Loucy (cell line): Measurements from ENCODE around the gene TBL1X.

Source experiments
- H2AFZ ChIP-seq: fragments of 200-600 bp; sonication (generic); 2 replicates; pipeline ENCODE4 v1.6.0; 2016; ENCODE audit warnings: antibody characterized with exemption, mild to moderate bottlenecking, low read length, moderate library complexity
- H3F3A ChIP-seq: fragments of 200-600 bp; 2 replicates; pipeline ENCODE4 v1.6.0; 2016; ENCODE audit warnings: antibody characterized with exemption, low read depth, mild to moderate bottlenecking
- H3K27me3 ChIP-seq: fragments of 200-600 bp; sonication (generic); 2 replicates; pipeline ENCODE4 v1.6.1; 2014; ENCODE audit warnings: low read length, mild to moderate bottlenecking; ENCODE audit not compliant: insufficient read depth, poor library complexity, severe bottlenecking
- H3K36me3 ChIP-seq: fragments of 200-600 bp; sonication (generic); 2 replicates; pipeline ENCODE4 v1.6.1; 2016; ENCODE audit warnings: low read length; ENCODE audit not compliant: insufficient read depth
- H3K4me1 ChIP-seq: fragments of 200-600 bp; sonication (generic); 2 replicates; pipeline ENCODE4 v1.5.1; 2014; ENCODE audit warnings: low read length, mild to moderate bottlenecking; ENCODE audit not compliant: insufficient read depth, poor library complexity, severe bottlenecking
- H3K4me2 ChIP-seq: fragments of 200-600 bp; sonication (generic); 2 replicates; pipeline ENCODE4 v1.6.0; 2014; ENCODE audit warnings: antibody characterized with exemption, low read length, low read depth, mild to moderate bottlenecking; ENCODE audit not compliant: poor library complexity, severe bottlenecking
- H3K4me3 ChIP-seq: fragments of 200-600 bp; sonication (generic); 2 replicates; pipeline ENCODE4 v1.5.1; 2014; ENCODE audit warnings: low read length, mild to moderate bottlenecking, mixed read lengths; ENCODE audit not compliant: poor library complexity, severe bottlenecking
- H3K79me2 ChIP-seq: fragments of 200-600 bp; sonication (generic); 2 replicates; pipeline ENCODE4 v1.6.1; 2014; ENCODE audit warnings: low read length; ENCODE audit not compliant: insufficient read depth
- H3K9ac ChIP-seq: fragments of 200-600 bp; sonication (generic); 2 replicates; pipeline ENCODE4 v1.6.0; 2014; ENCODE audit warnings: mild to moderate bottlenecking, low read depth, low read length, moderate library complexity; ENCODE audit not compliant: poor library complexity, severe bottlenecking
- H3K9me2 ChIP-seq: fragments of 200-600 bp; sonication (generic); replicated peaks from 2 replicates; pipeline ENCODE4 v1.6.1; 2016; ENCODE audit warnings: low read depth, low read length, mixed read lengths
- H3K9me3 ChIP-seq: fragments of 200-600 bp; sonication (generic); 2 replicates; pipeline ENCODE4 v1.6.1; 2014; ENCODE audit warnings: mild to moderate bottlenecking, antibody characterized with exemption, low read length, low read depth; ENCODE audit not compliant: insufficient read depth
- H4K20me1 ChIP-seq: fragments of 200-600 bp; sonication (generic); 2 replicates; pipeline ENCODE4 v1.6.0; 2014; ENCODE audit warnings: antibody characterized with exemption, low read length, mild to moderate bottlenecking; ENCODE audit not compliant: insufficient read depth, poor library complexity, severe bottlenecking
- CTCF ChIP-seq: fragments of 200-600 bp; sonication (generic); conservative IDR thresholded peaks from 2 replicates; pipeline ENCODE4 v1.5.1; 2014; ENCODE audit warnings: mild to moderate bottlenecking, antibody characterized with exemption, low read length
- EZH2phosphoT487 ChIP-seq: fragments of 200-600 bp; IDR thresholded peaks from 2 replicates; pipeline ENCODE4 v1.6.1; 2018; ENCODE audit warnings: antibody characterized with exemption, mild to moderate bottlenecking, moderate library complexity, borderline replicate concordance

TBL1X gene

GRCh38 chrX:9610771-9611392 is 146.0 kb downstream of the TBL1X start:
- no peaks in the 10 kb centered on the region for H3K9me2 ChIP-seq
- H2AFZ ChIP-seq = no peak overlapping the region
- no peak overlapping the region for H3K9ac ChIP-seq
- H3K79me2 ChIP-seq = no peaks in the 10 kb centered on the region
- H3K4me2 ChIP-seq = no peak overlapping the region
- H3K27me3 ChIP-seq = no peaks in the 10 kb centered on the region
- H3K36me3 ChIP-seq = no peaks in the 10 kb centered on the region
- no peaks in the 10 kb centered on the region for H3F3A ChIP-seq
- H3K4me3 ChIP-seq = no peak overlapping the region
- no peaks in the 10 kb centered on the region for H3K9me3 ChIP-seq
- no peaks in the 10 kb centered on the region for H3K4me1 ChIP-seq
- no peaks in the 10 kb centered on the region for H4K20me1 ChIP-seq
- TF ChIP-seq EZH2phosphoT487 (no peak), CTCF (no peak)

DNA sequence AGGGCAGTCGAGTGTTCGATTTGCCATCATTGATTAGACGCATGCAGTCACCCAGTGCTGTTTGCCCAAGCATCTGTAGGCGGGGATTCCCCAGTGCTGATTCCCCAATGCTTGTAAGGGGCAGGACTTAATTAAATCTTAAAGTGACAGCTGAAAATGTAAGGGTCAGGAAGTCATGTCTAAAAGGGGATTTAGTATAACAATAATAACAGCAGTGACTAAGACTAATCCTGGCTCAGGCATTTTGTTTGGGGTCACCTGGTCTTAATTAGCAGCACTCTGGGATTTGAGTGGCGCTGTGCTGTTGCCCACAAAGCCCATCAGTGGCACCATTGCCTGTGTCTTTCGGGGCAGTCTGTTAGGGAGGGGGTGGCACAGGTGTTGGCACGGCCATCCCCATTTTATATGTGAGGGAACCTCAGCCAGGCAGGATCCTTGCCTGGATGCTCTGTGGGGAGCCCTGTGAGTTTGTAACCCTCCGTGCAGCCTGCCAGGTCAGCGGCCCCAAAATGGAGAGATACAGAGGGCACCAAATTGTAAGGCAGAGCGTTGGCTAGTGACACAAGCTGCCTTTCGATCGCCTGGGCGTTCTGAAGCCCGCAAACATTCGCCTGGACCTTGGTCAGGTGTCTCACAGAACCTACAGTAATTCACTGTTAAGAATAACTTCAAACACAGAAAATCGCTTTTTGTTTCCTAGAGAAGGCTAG is 146.7 kb downstream of the TBL1X start:
- Histone ChIP-seq H3K9me3 (no peaks in the 10 kb centered on the region), H3K79me2 (no peaks in the 10 kb centered on the region), H3K4me2 (no peak overlapping the region), H3K27me3 (no peaks in the 10 kb centered on the region), H3K9me2 (no peaks in the 10 kb centered on the region), H3K4me1 (no peaks in the 10 kb centered on the region), H3K4me3 (no peak overlapping the region), H4K20me1 (no peaks in the 10 kb centered on the region), H2AFZ (no peak overlapping the region), H3F3A (no peaks in the 10 kb centered on the region), H3K36me3 (no peaks in the 10 kb centered on the region), H3K9ac (no peak overlapping the region)
- TF ChIP-seq EZH2phosphoT487 (no peak), CTCF (no peak)

DNA sequence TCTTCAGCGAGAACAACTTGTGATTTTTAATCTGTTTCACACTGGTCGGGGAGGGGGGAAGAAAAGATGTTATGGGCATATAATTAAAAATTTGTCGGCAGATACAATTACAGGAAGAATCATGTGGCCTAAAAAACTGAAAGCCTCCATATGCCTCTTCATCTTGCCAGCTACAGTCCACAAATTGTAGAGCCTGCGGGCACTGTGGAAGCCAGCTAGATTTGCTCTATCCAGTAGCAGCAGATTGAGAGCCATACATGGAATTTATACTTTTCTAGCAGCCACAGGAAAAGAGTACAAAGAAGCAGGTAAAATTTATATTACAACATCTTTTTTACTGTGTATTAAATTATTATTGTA is 147.3 kb downstream of the TBL1X start:
- Histone ChIP-seq H3K79me2 (no peaks in the 10 kb centered on the region), H3F3A (no peaks in the 10 kb centered on the region)

More for the DNA sequence above, 147.3 kb downstream of the TBL1X start:
- Histone ChIP-seq H3K9me2 (no peaks in the 10 kb centered on the region), H2AFZ (no peak overlapping the region), H4K20me1 (no peaks in the 10 kb centered on the region), H3K9ac (no peak overlapping the region), H3K4me2 (no peak overlapping the region), H3K9me3 (no peaks in the 10 kb centered on the region), H3K4me3 (no peak overlapping the region), H3K4me1 (no peaks in the 10 kb centered on the region), H3K27me3 (no peaks in the 10 kb centered on the region), H3K36me3 (no peaks in the 10 kb centered on the region)
- no peak for TF ChIP-seq CTCF
- TF ChIP-seq EZH2phosphoT487 = no peak
